C1 segment of cervical spinal cord (tissue), 14 donors: ENCODE data around the gene DUS4L.
A peak's percentile ranks its signal among the peaks of the same experiment; 100 is the strongest.

Experiments used
- DNase-seq, 14 donors: peaks; one replicate each; lab custom pipeline; 2025; lab: John Stamatoyannopoulos, UW

The DUS4L gene

GRCh38 chr7:107613948-107614347 lies 50.2 kb downstream of the DUS4L start:
- no peak for DNase-seq

GRCh38 chr7:107614425-107614824 lies 50.7 kb downstream of the DUS4L start:
- DNase-seq: no peak

- DNase-seq: no peak
Measured at GRCh38 chr7:107615910-107616680, 52.3 kb downstream of the DUS4L start.

- DNase-seq: no peak
Measured at GRCh38 chr7:107622429-107622828, 58.7 kb downstream of the DUS4L start.

GRCh38 chr7:107622894-107623293 lies 59.1 kb downstream of the DUS4L start:
- DNase-seq: peak in 1 of 14 donors; percentile 7

GRCh38 chr7:107627002-107627401 lies 63.2 kb downstream of the DUS4L start:
- no peak for DNase-seq
